ENCODE measurements around the gene SHF.

Gene SHF

GRCh38 chr15:45228931-45229330 lies 41.2 kb upstream of the SHF start:
- in situ Hi-C loops (cut with MboI; ENCODE audit: low pct_unique_long_range_greater_than_20kb, low sequenced_read_pairs, unreplicated experiment), result no loop called here
- DNase-seq (ENCODE audit: low spot score), result no peak

GRCh38 chr15:45225506-45226273 lies 37.9 kb upstream of the SHF start:
- DNase-seq (ENCODE audit: low spot score), result no peak
- in situ Hi-C loops (cut with MboI; ENCODE audit: low pct_unique_long_range_greater_than_20kb, low sequenced_read_pairs, unreplicated experiment), result no loop called here
- TF ChIP-seq CTCF (IDR thresholded peaks at IDR 0.05; ENCODE audit: extremely low read depth, insufficient read depth, missing control alignments), result peak; percentile 21

More at GRCh38 chr15:45228931-45229330, 41.2 kb upstream of the SHF start:
- TF ChIP-seq CTCF (IDR thresholded peaks at IDR 0.05; ENCODE audit: extremely low read depth, insufficient read depth, missing control alignments), result no peak

- TF ChIP-seq CTCF (IDR thresholded peaks at IDR 0.05; ENCODE audit: extremely low read depth, insufficient read depth, missing control alignments), result no peak
- in situ Hi-C loops (cut with MboI; ENCODE audit: low pct_unique_long_range_greater_than_20kb, low sequenced_read_pairs, unreplicated experiment), result loop anchor here (25.0 kb wide), 1 partner anchor 163 kb away; the partner anchor contains the start of gene GATM
- DNase-seq (ENCODE audit: low spot score), result no peak
These were observed 37.0 kb upstream of the SHF start for GRCh38 chr15:45224621-45225217.

- TF ChIP-seq CTCF (IDR thresholded peaks at IDR 0.05; ENCODE audit: extremely low read depth, insufficient read depth, missing control alignments), result no peak
- no peak for DNase-seq (ENCODE audit: low spot score)
- in situ Hi-C loops (cut with MboI; ENCODE audit: low pct_unique_long_range_greater_than_20kb, low sequenced_read_pairs, unreplicated experiment), result loop anchor here (25.0 kb wide), 1 partner anchor 165 kb away; the partner anchor contains the start of gene GATM
These were observed 34.2 kb upstream of the SHF start for GRCh38 chr15:45221967-45222366.

GRCh38 chr15:45221053-45221599 lies 33.4 kb upstream of the SHF start:
- no peak for TF ChIP-seq CTCF (IDR thresholded peaks at IDR 0.05; ENCODE audit: extremely low read depth, insufficient read depth, missing control alignments)
- DNase-seq (ENCODE audit: low spot score), result no peak
- in situ Hi-C loops (cut with MboI; ENCODE audit: low pct_unique_long_range_greater_than_20kb, low sequenced_read_pairs, unreplicated experiment), result loop anchor here (25.0 kb wide), 1 partner anchor 166 kb away; the partner anchor contains the start of gene GATM

- no peak for TF ChIP-seq CTCF (IDR thresholded peaks at IDR 0.05; ENCODE audit: extremely low read depth, insufficient read depth, missing control alignments)
- DNase-seq (ENCODE audit: low spot score), result no peak
- in situ Hi-C loops (cut with MboI; ENCODE audit: low pct_unique_long_range_greater_than_20kb, low sequenced_read_pairs, unreplicated experiment), result loop anchor here (25.0 kb wide), 1 partner anchor 175 kb away; the partner anchor contains the start of gene GATM
These were observed 24.7 kb upstream of the SHF start for GRCh38 chr15:45212493-45212892.
